TTC549 (cell line): Measurements from ENCODE around the gene MCTP2.
A peak's percentile ranks its signal among the peaks of the same experiment; 100 is the strongest.

ENCODE experiments used
- FAIRE-seq: peaks from 2 replicates; lab custom pipeline; 2012; peaks lifted over from hg19 to GRCh38; lab: Jason Lieb, UNC

The MCTP2 gene

DNA sequence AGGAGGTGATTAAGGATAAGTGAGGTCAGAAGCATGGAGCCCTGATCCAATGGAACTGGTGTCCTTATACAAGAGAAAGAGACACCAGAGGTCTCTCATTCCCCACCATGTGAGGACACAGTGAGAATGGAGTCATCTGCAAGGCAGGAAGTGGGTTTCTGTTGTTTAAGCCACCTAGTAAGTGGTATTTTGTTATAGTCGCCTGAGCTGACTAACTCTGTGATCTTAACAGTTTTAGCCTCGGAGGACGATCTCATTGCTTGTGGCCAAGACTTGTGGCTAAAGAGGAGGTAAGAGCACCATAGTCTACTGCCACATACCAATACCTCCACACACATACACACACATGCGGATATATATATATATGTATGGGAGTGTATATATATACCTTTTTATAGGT, 73.8 kb downstream of the MCTP2 start:
- FAIRE-seq, result no peak

DNA sequence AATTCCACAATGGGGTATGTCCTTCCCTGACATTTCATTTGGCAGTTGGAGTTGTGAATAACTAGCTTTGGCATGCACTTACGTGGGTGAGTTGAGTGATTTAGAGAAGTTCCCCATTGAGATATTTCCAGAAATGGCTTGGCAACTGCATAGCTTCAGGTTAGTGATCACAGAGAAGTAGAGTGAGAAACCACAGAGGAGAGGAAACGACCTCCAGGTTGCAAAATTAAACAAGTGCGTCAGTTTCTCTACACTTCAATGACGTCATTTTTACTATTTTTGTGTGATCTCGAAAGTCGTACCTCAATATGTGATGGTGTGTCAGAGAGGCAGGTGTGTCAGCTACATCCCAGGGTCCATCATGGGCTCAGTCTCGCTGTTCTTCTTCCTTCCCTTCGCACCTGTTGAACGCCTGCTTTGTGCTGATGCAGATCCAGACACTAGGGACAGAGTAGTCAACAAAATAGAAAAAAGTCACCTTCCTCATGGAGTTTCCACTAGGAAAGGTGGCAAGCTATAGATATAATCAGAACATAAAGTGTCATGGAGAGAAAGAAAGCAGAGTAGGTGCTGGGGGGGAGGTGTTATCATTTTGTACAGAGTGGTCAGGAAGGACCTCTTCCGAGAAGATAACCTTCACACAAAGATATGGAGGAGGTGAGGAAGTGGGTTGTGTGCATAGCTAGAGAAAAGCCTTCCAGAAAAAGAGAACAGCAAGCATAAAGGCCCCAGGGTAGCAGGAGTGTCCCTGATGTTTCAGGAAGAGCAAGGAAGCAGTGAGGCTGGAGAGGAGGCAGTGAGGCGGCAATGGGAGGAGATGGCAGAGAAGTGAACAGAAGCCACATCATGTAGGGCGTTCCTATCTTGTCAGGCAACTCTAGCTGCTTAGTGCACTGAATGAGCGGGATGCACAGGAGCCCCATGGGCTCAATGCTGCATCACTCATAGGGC, 75.6 kb downstream of the MCTP2 start:
- no peak for FAIRE-seq

DNA sequence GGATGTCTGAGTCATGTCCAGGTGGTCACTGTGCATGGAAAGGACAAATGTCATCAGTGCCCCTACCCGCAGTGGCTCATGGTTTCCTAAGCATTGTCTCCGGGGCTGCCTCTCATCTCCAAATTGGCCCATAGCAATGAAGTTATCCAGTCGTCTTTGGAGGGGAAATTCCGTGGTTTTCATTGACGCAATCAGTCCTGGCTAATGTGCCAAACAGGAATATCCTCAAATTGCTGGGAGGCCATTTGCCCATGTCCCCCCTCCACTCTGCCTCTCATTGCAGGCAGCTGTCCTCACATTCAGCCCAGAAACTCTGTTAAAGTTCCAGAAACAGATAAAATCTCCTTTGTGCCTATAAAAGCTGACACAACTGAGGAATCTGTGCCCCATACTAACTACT, 81.6 kb downstream of the MCTP2 start:
- FAIRE-seq, result no peak

DNA sequence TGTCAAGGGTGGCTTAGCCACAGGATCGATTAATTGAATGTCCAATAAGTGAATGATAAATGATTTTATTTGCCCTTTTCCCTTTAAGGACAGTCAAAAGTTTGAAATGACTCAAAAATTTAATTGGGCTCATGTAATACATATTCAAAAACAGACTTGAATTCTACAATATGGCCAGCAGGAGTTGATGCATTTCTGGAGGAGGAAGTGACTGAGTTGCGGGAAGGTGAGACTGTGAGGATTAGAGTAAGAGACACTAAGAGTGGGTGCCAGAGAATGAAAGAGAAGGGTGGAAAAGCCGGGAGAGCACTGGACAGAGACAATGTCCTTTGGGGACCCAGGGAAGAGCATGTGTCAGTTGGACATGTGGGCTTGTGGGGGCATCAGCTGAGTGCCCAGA, 83.3 kb downstream of the MCTP2 start:
- no peak for FAIRE-seq

DNA sequence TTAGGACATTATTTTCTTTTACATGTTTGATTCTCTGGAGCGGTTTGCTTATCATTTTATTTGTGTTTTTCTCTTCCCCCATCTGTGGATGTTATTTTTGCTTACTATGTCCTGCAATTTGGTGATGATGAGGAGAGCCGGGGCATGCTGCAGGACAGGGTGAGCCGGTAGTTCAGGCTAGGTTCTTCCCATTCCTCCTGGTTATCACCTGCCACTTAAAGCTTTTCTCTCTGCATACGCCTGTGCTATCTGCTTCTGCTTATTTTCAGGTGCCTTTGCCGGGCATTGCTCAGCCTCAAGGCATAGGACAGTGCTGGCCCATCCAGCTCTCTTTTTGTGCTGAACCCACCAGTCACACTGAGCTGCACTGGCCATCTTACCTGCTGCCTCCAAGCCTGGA, 85.8 kb downstream of the MCTP2 start:
- no peak for FAIRE-seq

DNA sequence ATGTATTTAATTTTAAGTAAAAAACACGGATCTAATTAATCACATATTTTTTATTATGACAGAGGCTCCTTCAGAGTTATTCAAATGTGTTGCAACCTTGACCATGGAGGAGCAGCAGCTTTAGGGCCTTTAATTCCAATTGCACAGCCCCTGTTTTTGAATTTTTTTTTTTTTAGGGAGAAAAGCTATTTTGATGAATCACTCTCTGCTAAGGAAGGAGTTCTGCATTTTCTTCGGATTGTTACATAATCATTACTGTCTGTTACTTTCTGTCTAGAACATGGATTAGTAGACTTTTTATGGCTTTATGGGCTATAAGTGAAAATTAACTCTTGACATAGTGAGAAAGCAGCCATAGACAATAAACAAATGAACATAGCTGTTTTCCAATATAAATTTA, 90.8 kb downstream of the MCTP2 start:
- FAIRE-seq, result no peak

DNA sequence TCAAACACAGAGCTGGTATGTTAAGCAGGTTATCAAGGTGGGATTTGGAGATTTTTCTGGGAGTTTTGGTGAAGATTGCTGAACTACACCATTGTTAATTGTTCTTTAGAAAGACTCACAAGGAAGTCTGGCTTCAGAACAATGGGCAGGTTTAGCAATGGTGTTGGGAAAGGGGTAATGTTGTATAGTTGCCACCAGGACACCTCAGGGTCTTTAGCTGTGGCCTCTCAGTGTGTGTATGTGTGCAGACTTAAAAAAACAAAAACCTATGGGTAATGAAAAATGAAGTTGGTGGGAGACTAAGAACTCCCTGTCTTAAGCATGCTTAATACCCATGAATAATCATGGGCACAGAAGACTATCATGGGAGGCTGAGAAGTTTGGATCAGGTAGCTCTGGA, 91.7 kb downstream of the MCTP2 start:
- FAIRE-seq, result no peak

DNA sequence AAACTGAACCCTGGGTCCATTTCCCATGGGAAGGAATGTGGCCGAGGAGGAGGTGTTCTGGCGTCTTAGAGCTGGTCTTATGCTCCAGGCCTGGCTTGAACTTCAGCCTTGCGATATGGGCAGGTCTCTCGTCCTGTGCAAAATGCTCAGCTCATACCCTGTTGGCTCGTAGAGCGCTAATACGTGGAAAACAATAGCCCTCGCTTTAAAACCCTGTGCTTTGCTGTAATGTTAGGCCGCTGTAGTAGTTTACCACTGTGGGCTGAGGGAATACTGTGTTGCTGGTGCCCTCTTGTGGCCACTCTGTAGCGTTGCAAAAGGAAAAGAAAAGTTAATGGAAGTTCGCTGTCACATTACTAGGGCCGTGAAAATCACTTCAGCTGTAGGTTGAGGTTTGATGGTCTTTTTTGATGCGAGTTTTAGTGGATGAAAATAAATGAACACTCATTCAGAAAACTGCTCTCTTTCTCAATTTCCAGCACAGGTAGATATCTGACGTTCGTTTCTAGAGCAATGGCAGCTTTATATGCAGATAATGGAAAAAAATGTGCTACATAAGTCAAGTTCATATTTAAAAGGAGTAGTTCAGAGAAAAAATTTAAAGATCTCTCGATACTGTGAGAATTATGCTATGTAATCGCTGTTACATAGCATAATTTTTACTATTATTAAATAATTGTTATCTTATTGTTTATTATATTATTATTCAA, 92.9 kb downstream of the MCTP2 start:
- peak; percentile 83 for FAIRE-seq

DNA sequence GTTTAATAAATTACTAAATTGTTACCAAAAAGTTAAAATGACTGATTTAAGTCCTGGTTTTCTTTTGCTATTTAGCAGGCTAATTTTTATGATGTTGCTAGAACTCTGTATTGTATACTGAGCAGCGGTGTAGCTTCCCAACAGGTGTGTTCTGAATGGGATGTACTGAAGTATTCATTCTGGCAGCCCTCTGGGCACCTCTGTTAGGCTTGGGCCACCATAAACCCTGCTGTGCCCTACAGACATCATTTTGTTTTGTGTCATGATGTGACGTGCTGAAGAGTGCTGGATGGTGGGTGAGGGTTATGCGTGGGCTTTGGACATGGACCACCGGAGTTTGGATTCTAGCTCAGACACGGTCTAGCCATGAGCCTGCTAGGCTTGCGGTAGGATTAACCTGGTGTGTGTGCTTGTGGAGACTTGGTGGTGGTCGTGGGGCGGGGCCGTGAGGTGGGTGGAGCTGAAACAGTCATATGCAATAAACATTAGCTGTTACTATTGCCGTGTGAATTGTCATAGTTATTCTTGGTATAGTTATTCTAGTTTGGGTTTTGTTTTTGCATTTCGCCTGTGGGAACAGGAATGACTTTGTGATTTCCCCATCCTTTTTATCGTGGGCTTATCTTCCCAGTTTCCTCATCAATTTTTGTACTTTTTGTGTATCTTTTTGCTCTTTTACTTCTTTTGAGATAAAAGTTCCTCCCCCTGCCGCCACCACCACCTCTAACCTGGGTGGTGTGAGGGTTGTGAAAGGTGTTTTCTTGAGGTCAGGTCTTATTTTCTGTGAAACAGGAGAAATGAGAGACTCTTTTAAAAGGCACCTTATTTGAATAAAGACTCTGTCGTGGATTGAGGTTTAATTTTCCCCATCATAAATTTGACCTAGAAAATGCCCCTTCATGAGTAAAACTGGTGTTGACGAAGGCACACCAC, 93.7 kb downstream of the MCTP2 start:
- FAIRE-seq, result no peak

DNA sequence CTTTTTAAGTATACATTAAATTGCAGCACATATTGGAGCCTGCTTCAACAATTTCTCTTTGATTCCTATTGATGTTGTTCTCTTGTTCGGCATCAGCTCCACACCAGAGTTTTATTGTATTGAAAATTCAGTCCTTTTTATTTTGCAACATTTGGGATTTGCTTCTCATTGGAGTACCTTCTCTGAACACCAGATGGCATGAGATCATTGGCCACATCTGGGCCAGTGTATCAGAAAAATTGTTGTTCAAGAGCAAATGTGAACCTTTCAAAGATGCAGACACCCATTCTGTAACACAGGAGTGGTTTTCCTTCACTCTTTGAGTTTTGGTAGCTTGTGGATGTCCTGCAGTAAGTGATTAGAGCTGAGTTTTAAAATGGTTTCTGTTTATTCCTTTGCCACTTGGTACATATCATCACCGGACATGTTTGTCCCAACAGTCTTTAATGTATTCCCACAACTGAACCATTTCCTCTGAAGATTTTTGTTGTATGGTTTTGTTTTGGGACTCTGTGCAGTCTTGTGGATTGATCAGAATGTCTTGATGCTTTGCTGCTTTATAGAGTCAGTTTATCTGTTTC, 96.1 kb downstream of the MCTP2 start:
- peak; percentile 74 for FAIRE-seq

DNA sequence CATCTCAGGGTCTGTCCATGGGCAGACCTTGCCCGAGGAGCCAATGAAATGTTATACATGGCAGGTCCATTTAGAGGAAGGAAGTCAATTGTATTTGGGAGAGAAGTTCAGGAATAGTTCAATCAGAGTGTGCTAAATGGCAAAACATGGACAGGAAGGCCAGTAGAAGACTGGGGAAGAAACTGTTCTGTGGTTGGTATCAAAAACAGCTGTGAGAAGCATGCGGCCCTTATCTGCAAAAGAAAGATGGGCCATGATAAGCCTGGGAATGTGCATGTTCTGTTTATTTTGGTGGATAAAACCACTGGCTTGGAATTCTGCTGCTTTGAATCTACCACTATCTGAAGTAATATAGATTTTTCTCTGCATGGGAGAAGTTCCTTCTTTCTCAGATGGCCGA, 100.4 kb downstream of the MCTP2 start:
- FAIRE-seq, result no peak

DNA sequence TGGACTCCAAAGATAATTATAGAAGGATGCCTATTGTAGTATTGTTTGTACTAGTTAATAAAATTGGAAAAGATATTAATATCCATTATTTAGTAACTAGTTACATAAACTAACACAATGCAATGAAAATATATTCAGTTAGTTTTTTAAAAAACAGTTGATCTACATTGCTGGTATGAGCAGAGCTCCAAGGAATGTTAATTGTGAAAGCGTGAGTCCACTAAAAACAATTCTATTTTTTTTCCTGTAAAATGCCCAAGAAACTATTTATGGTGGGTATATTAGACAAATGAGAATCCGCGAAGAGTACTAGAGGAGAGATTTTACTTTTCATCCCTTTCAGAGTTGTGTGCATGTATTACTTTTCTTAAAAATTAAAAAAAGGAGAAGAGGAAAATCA, 104.3 kb downstream of the MCTP2 start:
- no peak for FAIRE-seq

DNA sequence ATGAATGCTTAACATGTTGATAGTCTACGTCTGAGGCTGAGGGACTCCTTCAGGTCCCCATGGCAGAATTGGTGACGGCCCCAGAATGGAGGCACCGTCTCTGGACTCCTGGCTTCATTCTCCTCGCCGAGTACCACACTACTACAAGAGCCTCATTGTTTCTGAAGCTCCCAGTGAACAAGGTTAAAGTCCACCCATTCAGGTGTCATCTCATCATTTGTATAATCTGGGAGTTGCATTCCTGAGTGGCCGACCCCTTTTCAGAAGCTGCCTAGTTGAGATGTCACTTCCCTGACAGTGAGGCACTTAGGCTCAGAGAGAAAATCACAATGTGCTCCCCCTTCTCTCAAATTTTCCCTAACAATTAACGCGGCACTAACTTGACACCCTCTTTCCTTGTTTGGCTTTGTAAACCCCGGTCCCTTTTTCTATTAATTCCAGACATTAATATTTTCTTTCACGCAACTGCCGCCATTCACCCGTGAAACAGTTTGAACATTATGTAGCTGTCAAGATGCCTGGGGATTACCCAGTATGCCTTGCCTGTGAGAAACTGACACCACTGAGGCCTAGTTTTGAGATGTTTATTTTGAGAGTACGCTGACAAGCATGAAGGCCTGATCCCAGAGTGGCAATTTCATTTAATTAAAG, 105.6 kb downstream of the MCTP2 start:
- no peak for FAIRE-seq

DNA sequence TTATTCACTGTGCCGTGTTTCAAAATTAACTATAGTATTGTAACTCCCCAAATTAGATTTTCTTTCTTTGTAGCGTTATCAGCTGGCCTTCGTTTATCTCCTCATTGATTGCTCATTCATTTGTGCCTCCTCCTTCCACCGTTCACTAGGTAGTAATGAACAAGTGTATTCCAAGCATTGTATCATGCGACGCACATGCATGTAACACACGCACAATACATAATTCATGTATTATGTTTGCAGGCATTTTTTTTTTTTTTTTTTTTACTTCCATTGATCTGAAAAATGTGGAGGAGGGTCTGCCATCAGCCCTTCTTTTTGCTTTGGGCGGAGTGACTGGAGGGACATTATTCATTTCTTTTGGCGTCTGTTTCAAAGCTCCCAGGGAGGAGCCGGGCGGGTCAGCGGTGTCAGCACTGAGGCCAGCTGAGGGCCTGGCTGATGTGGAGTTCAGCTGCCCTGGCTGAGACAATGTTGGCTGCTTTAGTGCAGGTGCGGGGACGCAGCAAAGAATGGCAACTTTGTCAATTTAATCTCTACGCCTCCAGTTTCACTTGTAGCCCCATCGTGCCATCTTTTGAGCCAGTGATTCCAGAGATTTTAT, 107.0 kb downstream of the MCTP2 start:
- FAIRE-seq, result no peak

DNA sequence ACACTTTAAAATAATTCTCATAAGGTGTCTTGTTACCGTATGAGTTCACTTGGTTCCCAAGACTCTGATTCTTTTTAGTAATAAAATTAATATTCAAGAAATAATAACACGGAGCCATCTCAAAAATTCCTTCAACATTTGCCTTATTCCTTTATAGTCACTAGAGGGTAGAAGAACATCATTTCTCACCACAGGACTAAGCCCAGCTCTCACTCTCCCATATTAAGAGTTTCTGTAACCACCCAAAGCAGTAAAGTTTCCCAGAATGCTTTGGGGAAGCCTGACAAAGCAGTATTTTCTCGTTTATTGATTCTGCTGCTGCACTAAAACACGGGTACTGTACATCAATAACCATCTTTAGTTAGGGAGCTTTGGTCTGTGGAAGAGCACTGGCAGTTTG, 114.9 kb downstream of the MCTP2 start:
- FAIRE-seq, result peak; percentile 13

DNA sequence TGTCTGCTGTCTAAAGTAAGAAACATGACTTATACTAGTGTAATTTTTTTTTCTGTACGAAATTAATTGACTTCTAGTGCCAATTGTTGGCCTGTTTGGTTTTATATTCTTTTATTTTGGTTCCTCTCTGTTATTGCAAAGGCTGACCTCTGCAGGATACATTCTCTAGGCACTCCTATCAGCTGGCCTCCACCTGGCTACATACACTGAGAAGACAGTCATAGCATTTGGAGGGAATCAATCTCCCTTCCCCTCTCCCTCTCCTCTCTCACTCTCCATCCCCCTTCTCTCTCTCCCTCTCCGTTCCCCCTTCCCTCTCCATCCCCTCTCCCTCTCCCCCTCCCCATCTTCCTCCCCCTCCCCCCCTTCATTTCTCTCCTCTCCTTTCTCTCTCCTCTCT, 116.7 kb downstream of the MCTP2 start:
- no peak for FAIRE-seq

DNA sequence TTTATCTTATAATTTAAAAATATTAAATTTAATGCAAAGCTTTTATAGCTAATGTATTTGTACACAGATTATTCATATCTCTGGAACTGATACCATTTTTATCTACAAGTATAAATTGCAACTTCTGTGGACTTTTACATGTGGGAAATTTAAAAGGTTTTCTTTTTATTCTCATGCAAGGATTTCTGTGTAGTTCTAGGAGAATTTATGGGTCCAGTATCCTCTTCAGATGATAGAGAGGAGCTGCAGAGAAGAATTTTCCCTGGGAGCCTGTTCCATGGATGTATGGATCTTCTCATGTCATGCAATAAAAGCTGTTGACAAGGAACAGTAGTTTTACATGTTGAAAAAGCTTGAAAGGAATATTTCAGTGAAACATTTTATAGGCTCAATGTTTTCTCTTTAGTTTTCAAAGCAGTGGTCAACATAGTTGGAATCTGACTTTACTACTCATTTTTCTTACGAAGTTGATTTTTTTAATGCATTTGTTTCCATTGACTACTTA, 119.7 kb downstream of the MCTP2 start:
- no peak for FAIRE-seq

DNA sequence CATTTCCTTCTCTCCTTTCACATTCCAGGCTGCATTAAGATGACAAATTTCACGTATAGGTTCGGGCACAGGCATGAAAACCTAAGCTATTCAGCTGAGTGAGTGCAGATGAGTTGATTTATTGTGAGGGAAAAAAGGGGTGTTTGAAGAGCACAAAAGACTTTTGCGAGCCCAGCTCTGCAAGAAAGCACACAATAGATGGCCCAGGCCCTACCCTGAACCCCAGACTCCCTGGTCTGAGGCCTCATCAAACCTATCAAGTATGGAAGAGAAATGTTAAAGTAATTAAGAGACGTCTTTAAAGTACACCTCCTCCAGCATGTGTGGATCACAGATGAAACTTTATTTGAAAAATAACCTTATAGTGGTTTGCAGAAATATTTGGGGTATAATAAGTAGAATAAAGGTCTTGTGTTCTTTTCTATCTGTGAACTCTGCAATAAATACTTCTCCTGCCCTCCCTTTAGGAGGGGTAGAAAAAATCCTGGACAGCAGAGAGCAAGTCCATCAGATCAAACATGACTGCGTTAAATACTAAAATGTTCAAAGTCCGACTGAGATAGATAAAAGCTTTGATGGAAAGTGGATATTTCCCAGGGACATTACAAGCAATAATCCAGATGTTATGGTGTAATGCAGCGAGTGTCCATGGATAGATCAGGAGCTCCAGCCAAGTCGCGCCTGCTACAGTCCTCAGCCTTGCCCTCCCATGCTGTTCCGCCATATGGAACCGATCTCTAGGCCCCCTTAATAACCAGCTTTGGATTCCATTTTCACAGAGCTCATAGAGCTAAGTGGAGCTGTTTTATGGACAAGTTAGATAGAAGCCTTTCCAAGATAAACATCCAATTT, 121.5 kb downstream of the MCTP2 start:
- FAIRE-seq, result no peak

DNA sequence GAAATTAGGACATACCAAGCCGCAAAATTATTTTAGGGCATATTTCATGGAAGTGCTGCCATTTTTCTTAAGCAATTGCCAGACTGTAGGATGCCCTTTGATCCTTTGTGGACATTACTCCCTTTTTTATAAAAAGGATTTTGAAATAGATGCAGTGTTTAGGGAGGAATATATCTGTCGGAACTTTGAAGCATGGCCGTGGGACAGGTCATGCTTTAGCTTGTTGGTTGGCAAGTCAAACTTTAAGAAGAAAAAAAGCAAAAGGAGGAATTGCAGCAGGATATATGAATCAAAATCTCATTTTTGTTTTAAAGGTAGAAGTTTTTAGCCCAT, 122.1 kb downstream of the MCTP2 start:
- FAIRE-seq, result no peak

DNA sequence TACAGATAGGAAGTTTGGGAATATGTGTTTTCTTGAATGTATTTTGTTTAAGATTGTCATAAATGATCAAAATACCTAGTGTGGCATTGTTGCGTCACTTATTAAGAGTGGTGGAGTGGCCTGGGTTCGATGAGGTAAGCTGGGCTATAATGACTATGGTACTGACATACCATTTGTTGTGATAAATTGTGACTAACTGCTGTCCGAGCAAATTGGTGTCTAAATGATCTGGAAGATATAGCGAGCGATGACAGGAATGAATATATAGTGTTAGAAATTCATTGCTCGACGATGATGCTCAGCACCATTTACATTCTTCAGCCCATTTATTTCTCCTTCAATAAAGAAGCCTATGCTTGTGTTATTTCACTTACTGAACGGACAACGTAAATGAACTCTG, 123.3 kb downstream of the MCTP2 start:
- FAIRE-seq, result no peak
